Heart right ventricle (tissue), 16 donors: ENCODE data around the gene ITM2C. TPM values are rescaled to one million over a fixed set of nuclear protein-coding genes. Genes with fewer than 3 reads are reported as not detected.

Experiments
- ATAC-seq, 8 donors: fragments of 200-7000 bp; cut with Tn5 transposase; one replicate each; pipeline ENCODE4 v1.9.1; 2020; ENCODE audit warnings: mild to moderate bottlenecking in 8 of 8, moderate library complexity in 8 of 8, moderate number of reproducible peaks in 1 of 8
- DNase-seq, 2 donors: peaks; one replicate each; pipeline ENCODE4 v3.0.0-alpha.2; 2020
- H3K27ac ChIP-seq, 10 donors: fragments of 200-600 bp; sonication (generic) in 2 of 10; one replicate each; pipeline versions ENCODE4 v1.5.0 to v1.8.0; 2020 to 2022; ENCODE audit warnings: mild to moderate bottlenecking in 3 of 10
- H3K27me3 ChIP-seq, 7 donors: fragments of 200-600 bp; one replicate each; pipeline ENCODE4 v1.8.0; 2021 to 2022; ENCODE audit warnings: mild to moderate bottlenecking in 2 of 7
- H3K36me3 ChIP-seq, 9 donors: fragments of 200-600 bp; sonication (generic) in 1 of 9; one replicate each; pipeline versions ENCODE4 v1.5.0 to v1.8.0; 2020 to 2022; ENCODE audit warnings: mild to moderate bottlenecking in 2 of 9
- H3K4me1 ChIP-seq, 9 donors: fragments of 200-600 bp; sonication (generic) in 1 of 9; one replicate each; pipeline versions ENCODE4 v1.5.0 to v1.8.0; 2020 to 2022; ENCODE audit warnings: mild to moderate bottlenecking in 4 of 9
- H3K4me3 ChIP-seq, 10 donors: fragments of 200-600 bp; sonication (generic) in 2 of 10; one replicate each; pipeline versions ENCODE4 v1.5.0 to v1.8.0; 2020 to 2022; ENCODE audit warnings: mild to moderate bottlenecking in 7 of 10, moderate library complexity in 2 of 10
- H3K9me3 ChIP-seq, 11 donors: fragments of 200-600 bp in 10 of 11; sonication (generic) in 2 of 11; one replicate each; pipeline versions ENCODE4 v1.5.0 to v1.8.0; 2013 to 2022; ENCODE audit warnings: mild to moderate bottlenecking in 2 of 11, control low read depth in 1 of 11, moderate library complexity in 1 of 11
- WGBS, 2 donors: extraction: QIAGEN DNeasy Blood & Tissue Kit; methylation state at CpG; one replicate each; pipeline ENCODE4 v1.1.7; 2013; ENCODE audit warnings: inconsistent platforms in 1 of 2; 5-methylcytosine and 5-hydroxymethylcytosine counted together
- intact Hi-C, 10 donors: fragments of 100-400 bp; cut with DNase I; formaldehyde crosslinking; loops; one replicate each; pipeline versions ENCODE4 v1.11.1 to v1.14.2; 2022
- polyA plus RNA-seq, 2 donors: library from polyadenylated mRNA; stranded (reverse); fragments of 200-250 nt; gene quantifications; one replicate each; pipeline ENCODE4 v1.2.3, GENCODE V29; 2013
- total RNA-seq, 10 donors: library from RNA; stranded (reverse); fragmentation: NEBNext Ultra II Directional in 3 of 10; extraction: Animal tissue kit (Norgen Biotek cat#: 25700) in 3 of 10; gene quantifications; one replicate each; pipeline versions ENCODE4 v1.2.1 to v1.2.4, GENCODE V29; 2021 to 2023
- TF ChIP-seq, protein P1 (sequence below), 9 donors: fragments of 200-600 bp; sonication (generic) in 2 of 9; IDR thresholded peaks; one replicate each; pipeline versions ENCODE4 v1.5.0 to v1.8.0; 2021 to 2022; ENCODE audit warnings: antibody characterized with exemption in 9 of 9, mild to moderate bottlenecking in 5 of 9, moderate library complexity in 1 of 9
- donor health status: Arrhythmogenic right ventricular cardiomyopathy.
- donor health status: ischemic (EF 13 %, LVEDD 7.1; RV severe dilation, severe dysfunction).
- donor health status: healthy with polysubstance abuse.
- donor health status: DM: no; HTN: yes; CAD: no.
- donor health status: DM: no; HTN: no; CAD: no.
- donor health status: ischemic (EF 25% LVEDD 6.9; RV normal size, moderate dysfunction).
- donor health status: ischemic (EF 25% LVEDD 5.7; RV mildly dilated, moderate dysfunction).
- donor health status: healthy.
- donor health status: DM: yes; HTN: yes; CAD: no.
- donor health status: Ischemic cardiomyopathy.
- donor health status: ischemic (EF 35%, LVEDD 5.7; RV mildly dilated, moderate dysfunction).
- donor health status: nonischemic (EF 11% LVEDD 7.7; RV severe dilation, severe dysfunction).
- donor health status: DM: yes; HTN: yes; CAD: no.
- donor health status: PGD.
- donor health status: ischemic (EF 29% LVEDD 5.4; RV normal size, mild dysfunction).
- donor health status: nonischemic (EF 23%, LVEDD 6.1; RV moderate dilation, normal function).

Gene ITM2C
- total and polyA plus RNA-seq, 12 donors = 12.1 to 32.7 (median 22.2) TPM

DNA sequence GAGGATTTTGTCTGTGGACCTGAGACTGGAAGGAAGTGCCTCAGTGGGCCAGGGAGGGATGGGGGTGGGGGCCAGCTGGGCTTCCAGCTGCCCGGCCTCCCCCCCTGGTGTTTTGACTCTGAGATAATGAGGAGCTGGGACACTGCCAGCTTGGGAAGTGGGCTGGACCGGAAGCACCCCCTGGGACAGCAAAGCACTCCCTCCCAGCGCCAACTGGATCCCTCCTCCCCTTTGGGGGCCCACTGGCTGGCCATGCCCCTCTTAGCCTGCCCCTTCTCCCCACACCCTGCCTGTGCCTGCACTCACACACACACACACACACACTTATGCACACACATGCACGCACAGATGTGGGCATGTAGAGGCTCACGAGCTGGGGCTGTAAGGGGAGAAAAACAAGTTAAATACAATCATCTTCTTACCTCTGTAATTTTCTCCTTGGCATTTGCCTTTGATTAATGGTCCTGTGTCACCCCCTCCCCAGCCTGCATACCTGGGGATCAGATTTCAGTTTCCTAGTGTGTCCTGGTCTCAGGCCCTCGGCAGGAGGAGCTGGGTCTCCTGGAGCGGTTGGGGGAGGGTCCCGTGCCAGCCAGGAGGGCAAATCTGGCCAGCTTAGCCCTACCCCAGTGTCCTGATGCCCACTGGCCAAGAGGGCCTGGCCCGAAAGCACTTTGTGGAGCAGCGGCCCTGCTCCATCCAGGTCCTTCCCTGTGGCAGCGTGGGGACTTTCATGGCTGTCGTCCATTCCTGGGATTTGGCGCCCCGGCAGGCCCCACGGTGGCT, 3.6 kb downstream of the ITM2C start:
- H3K27me3 ChIP-seq = peaks cover 6 to 34% (median 14%) of the 10 kb centered on the region in 7 donors
- intact Hi-C loops = no loop called here
- H3K4me1 ChIP-seq = peaks cover 4 to 86% (median 44%) of the 10 kb centered on the region in 9 donors
- H3K9me3 ChIP-seq = no peaks in the 10 kb centered on the region
- H3K27ac ChIP-seq = peak overlapping the region in 1 of 10 donors; percentile 34
- no peak overlapping the region for H3K4me3 ChIP-seq
- ATAC-seq = no peak
- TF ChIP-seq, protein P1, sequence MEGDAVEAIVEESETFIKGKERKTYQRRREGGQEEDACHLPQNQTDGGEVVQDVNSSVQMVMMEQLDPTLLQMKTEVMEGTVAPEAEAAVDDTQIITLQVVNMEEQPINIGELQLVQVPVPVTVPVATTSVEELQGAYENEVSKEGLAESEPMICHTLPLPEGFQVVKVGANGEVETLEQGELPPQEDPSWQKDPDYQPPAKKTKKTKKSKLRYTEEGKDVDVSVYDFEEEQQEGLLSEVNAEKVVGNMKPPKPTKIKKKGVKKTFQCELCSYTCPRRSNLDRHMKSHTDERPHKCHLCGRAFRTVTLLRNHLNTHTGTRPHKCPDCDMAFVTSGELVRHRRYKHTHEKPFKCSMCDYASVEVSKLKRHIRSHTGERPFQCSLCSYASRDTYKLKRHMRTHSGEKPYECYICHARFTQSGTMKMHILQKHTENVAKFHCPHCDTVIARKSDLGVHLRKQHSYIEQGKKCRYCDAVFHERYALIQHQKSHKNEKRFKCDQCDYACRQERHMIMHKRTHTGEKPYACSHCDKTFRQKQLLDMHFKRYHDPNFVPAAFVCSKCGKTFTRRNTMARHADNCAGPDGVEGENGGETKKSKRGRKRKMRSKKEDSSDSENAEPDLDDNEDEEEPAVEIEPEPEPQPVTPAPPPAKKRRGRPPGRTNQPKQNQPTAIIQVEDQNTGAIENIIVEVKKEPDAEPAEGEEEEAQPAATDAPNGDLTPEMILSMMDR (IDR thresholded peaks at IDR 0.05) = no peak
- WGBS, 2 donors = 70% methylated on average over 15 of the region's 15 CpGs
- no peak for DNase-seq
- no peaks in the 10 kb centered on the region for H3K36me3 ChIP-seq

DNA sequence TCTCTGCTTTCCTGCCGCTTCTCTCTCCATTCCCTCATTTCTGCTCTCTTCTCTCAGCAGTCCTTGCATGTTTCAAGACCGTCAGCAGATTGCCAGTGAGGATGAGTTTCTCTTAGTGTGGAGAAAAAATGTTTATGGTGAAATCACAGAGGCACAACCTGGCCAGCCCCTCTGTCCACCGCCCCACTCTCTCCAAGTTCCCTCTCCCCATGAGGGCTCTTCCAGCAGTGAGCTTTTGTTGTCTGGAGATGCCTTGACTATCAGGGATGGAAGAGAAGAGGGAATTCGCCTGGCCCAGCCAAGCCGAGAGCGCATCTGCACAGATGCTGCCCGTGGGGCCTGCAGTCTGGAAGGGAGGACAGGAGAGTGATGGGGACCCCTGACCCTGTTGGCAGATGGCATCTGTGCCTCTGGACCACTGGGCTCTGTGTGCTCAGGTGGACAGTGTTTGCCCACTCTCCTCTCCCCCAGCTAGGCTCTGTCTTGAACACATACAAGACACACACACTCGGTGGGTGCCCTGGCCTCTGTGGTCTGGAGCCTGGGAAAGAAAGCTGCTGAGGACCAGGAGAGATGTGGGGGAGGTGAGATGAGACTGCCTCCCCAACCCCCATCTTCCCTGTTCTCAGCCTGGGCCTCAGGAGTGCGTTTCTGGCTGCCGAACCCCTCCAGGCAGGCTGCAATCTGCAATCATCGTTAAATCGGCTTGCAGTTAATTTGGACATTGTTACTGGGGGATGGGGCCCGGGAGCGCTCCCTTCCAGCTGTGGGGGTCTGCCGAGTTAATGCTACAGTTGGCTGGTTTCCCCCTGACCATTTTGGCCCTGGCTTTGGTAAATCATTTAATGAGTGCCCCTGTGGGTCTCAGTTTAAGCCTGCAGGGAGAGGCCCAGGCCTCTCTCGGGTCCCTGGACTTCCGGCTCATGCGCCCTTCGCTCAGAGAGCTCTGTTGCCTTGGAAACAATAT, 4.5 kb downstream of the ITM2C start:
- Histone ChIP-seq H3K36me3 (no peaks in the 10 kb centered on the region), H3K9me3 (no peaks in the 10 kb centered on the region), H3K4me3 (no peak overlapping the region), H3K4me1 (peaks cover 4 to 83% (median 42%) of the 10 kb centered on the region in 9 donors), H3K27ac (peak overlapping the region in 1 of 10 donors; percentile 50), H3K27me3 (peaks cover 2 to 25% (median 6%) of the 10 kb centered on the region in 7 donors)
- intact Hi-C loops = no loop called here
- ATAC-seq (no peak), DNase-seq (no peak)
- TF ChIP-seq, protein P1 (IDR thresholded peaks at IDR 0.05) = no peak
- 69 to 70% methylated on average over 19 of the region's 19 CpGs for WGBS, 2 donors

DNA sequence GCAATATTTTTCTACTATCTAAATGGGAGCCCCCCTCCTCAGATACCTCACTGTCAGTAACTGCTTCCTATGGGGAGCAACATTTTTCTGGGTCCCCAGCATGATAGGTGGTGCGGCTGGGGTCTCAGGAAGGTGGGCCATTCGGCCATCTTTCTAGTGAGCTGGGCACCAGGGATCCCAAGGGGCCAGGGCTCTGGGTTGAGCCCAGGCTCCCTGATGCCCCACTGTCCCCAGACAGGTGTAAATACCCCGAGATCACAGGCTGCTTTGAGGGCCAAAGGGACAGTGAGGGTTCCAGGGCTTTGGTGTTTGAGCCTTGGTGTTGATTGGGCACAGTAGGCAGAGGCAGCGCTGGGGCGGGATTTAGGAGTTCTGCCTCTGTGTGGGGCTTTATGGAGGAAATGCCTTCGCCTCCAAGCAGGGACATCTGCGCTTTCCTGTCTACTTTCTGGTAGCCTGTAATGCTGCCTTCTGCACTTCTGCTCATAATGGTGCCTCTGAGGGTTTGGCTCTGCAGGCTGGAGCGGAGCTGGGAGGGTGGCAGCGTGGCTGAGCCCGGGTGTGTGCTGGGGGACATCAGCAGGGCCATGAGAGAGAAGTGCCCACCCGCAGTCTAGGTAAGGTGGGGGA, 5.3 kb downstream of the ITM2C start:
- Histone ChIP-seq H3K9me3 (no peaks in the 10 kb centered on the region), H3K4me1 (peaks cover 2 to 78% (median 39%) of the 10 kb centered on the region in 9 donors), H3K27me3 (peaks cover 0 to 17% (median 2%) of the 10 kb centered on the region in 7 donors), H3K36me3 (no peaks in the 10 kb centered on the region), H3K4me3 (no peak overlapping the region), H3K27ac (peak overlapping the region in 4 of 10 donors; percentile 4 to 50 (median 26))
- TF ChIP-seq, protein P1 (IDR thresholded peaks at IDR 0.05) = no peak
- ATAC-seq (no peak), DNase-seq (no peak)
- WGBS, 2 donors = 70 to 91% methylated on average over 11 of the region's 11 CpGs
- intact Hi-C loops = no loop called here
